IMR-90 (cell line): Measurements from ENCODE around the gene ERAP2.

Experiments
- BHLHE40 ChIP-seq: fragments of 150-350 bp; IDR thresholded peaks from 2 replicates; pipeline ENCODE4 v1.6.1; 2016; ENCODE audit warnings: mild to moderate bottlenecking, low read depth, low read length
- CEBPB ChIP-seq: IDR thresholded peaks from 2 replicates; pipeline ENCODE4 v1.6.1; 2012; ENCODE audit warnings: low read depth, low read length, improper control_type of control experiment
- CHD1 ChIP-seq: IDR thresholded peaks from 2 replicates; pipeline ENCODE4 v1.6.1; 2012; ENCODE audit warnings: low read depth, low read length, improper control_type of control experiment
- CTCF ChIP-seq: conservative IDR thresholded peaks from 2 replicates; pipeline ENCODE4 v1.5.1; 2012; ENCODE audit warnings: mild to moderate bottlenecking, low read depth, low read length, improper control_type of control experiment
- FOS ChIP-seq: fragments of 150-350 bp; IDR thresholded peaks from 2 replicates; pipeline ENCODE4 v1.6.1; 2016; ENCODE audit warnings: low read depth, low read length
- MAFK ChIP-seq: IDR thresholded peaks from 2 replicates; pipeline ENCODE4 v1.6.1; 2012; ENCODE audit warnings: low read depth, low read length, improper control_type of control experiment
- MAZ ChIP-seq: IDR thresholded peaks from 2 replicates; pipeline ENCODE4 v1.6.1; 2012; ENCODE audit warnings: low read depth, mild to moderate bottlenecking, low read length, improper control_type of control experiment, moderate library complexity, borderline replicate concordance
- MXI1 ChIP-seq: IDR thresholded peaks from 2 replicates; pipeline ENCODE4 v1.6.1; 2012; ENCODE audit warnings: low read depth, mild to moderate bottlenecking, low read length, moderate library complexity, borderline replicate concordance
- POLR2A ChIP-seq: IDR thresholded peaks from 2 replicates; pipeline ENCODE4 v1.6.1; 2012; ENCODE audit warnings: mild to moderate bottlenecking, low read depth, low read length
- RAD21 ChIP-seq: IDR thresholded peaks from 2 replicates; pipeline ENCODE4 v1.6.1; 2012; ENCODE audit warnings: low read length, improper control_type of control experiment
- RFX5 ChIP-seq: IDR thresholded peaks from 2 replicates; pipeline ENCODE4 v1.8.0; 2012; ENCODE audit warnings: low read depth, mild to moderate bottlenecking, low read length, moderate library complexity
- USF2 ChIP-seq: fragments of 150-350 bp; IDR thresholded peaks from 2 replicates; pipeline ENCODE4 v1.6.1; 2017; ENCODE audit warnings: mild to moderate bottlenecking, antibody characterized with exemption, low read length, low read depth

GRCh38 chr5:96883871-96884270, 7.6 kb downstream of the ERAP2 start:
- no peak for TF ChIP-seq CTCF
- TF ChIP-seq RAD21 = no peak
- TF ChIP-seq RFX5 = no peak
- no peak for TF ChIP-seq FOS
- TF ChIP-seq POLR2A = no peak
- TF ChIP-seq CEBPB = no peak
- TF ChIP-seq MXI1 = no peak
- no peak for TF ChIP-seq MAZ
- TF ChIP-seq CHD1 = no peak
- TF ChIP-seq USF2 = no peak
- TF ChIP-seq MAFK = no peak
- no peak for TF ChIP-seq BHLHE40
